ENCODE data around the gene ITGB5. TPM values are rescaled to one million over a fixed set of nuclear protein-coding genes. Genes with fewer than 3 reads are reported as not detected.

ITGB5 gene
- total RNA-seq, 1 experiment from 2014 or later, result 146 TPM

GRCh38 chr3:124771083-124771445 lies 116.1 kb downstream of the ITGB5 start:
- no CpG with 5 or more reads among the region's 2 CpGs for WGBS (ENCODE audit: extremely low coverage, insufficient read length, low lambda C conversion rate)
- H4K91ac ChIP-seq (ENCODE audit: insufficient read length, low read depth, low read length), result no peak overlapping the region

More at GRCh38 chr3:124771083-124771445, 116.1 kb downstream of the ITGB5 start:
- peaks cover 22 to 26% of the 10 kb centered on the region in 2 experiments for H3K4me1 Mint-ChIP-seq
- Histone ChIP-seq H3K4me2 (ENCODE audit: insufficient read depth, insufficient read length, low read length) (no peak overlapping the region), H2BK120ac (ENCODE audit: low read depth, low read length, poor library complexity, severe bottlenecking) (no peak overlapping the region), H3K27me3 (ENCODE audit: insufficient read depth, low read length) (no peaks in the 10 kb centered on the region), H2AFZ (ENCODE audit: low read length) (no peak overlapping the region), H4K8ac (replicated peaks; ENCODE audit: insufficient read length, low read depth, low read length) (no peak overlapping the region), H2BK12ac (ENCODE audit: insufficient read length, low read depth, low read length) (no peak overlapping the region), H2BK5ac (ENCODE audit: insufficient read length, low read length) (no peak overlapping the region), H3K23ac (ENCODE audit: insufficient read length, low read depth, low read length) (no peak overlapping the region), H3T11ph (ENCODE audit: low read length) (no peak overlapping the region), H3K9ac (ENCODE audit: extremely low read depth, insufficient read length, low read length) (no peak overlapping the region), H3K23me2 (ENCODE audit: insufficient read length, low read depth, low read length, poor library complexity, severe bottlenecking) (no peaks in the 10 kb centered on the region), H2BK20ac (ENCODE audit: low read depth, low read length, poor library complexity, severe bottlenecking) (no peak overlapping the region), H3K9me3 (ENCODE audit: control insufficient read depth, low read depth, low read length) (no peaks in the 10 kb centered on the region), H2AK5ac (ENCODE audit: insufficient read length, low read length) (no peak overlapping the region), H3K18ac (ENCODE audit: insufficient read length, low read depth, low read length) (no peak overlapping the region), H3K4me1 (ENCODE audit: insufficient read depth, low read length) (peaks cover 7% of the 10 kb centered on the region; the same call in 1 of the 2 replicates), H3K4ac (ENCODE audit: low read depth, low read length) (no peak overlapping the region), H3K27ac (ENCODE audit: insufficient read length, low read depth, low read length) (no peak overlapping the region), H4K5ac (ENCODE audit: insufficient read length, low read depth, low read length) (no peak overlapping the region), H3K56ac (ENCODE audit: insufficient read length, low read depth, low read length) (no peak overlapping the region), H3K79me1 (ENCODE audit: insufficient read depth, low read depth, low read length, poor library complexity, severe bottlenecking) (peaks cover 3% of the 10 kb centered on the region), H4K20me1 (ENCODE audit: control insufficient read depth, insufficient read depth, insufficient read length) (no peaks in the 10 kb centered on the region), H3K79me2 (ENCODE audit: insufficient read depth, low read length) (no peaks in the 10 kb centered on the region), H2BK15ac (ENCODE audit: low read depth, low read length) (no peak overlapping the region), H3K14ac (ENCODE audit: insufficient read depth, low read length) (no peak overlapping the region)
- no peaks in the 10 kb centered on the region for H3K27me3 Mint-ChIP-seq (ENCODE audit: low read depth)
- no peak for DNase-seq
- no peak overlapping the region for H3K4me3 Mint-ChIP-seq
- H3K36me3 Mint-ChIP-seq (ENCODE audit: insufficient read depth in 1 of 3, low read depth in 3 of 3), result peaks cover 38 to 86% (median 54%) of the 10 kb centered on the region in 3 experiments; a peak in 6 of 7 replicates
- peaks cover 0 to 3% of the 10 kb centered on the region in 2 experiments; a peak in 1 of 5 replicates for H3K9me3 Mint-ChIP-seq
- TF ChIP-seq, protein P1, sequence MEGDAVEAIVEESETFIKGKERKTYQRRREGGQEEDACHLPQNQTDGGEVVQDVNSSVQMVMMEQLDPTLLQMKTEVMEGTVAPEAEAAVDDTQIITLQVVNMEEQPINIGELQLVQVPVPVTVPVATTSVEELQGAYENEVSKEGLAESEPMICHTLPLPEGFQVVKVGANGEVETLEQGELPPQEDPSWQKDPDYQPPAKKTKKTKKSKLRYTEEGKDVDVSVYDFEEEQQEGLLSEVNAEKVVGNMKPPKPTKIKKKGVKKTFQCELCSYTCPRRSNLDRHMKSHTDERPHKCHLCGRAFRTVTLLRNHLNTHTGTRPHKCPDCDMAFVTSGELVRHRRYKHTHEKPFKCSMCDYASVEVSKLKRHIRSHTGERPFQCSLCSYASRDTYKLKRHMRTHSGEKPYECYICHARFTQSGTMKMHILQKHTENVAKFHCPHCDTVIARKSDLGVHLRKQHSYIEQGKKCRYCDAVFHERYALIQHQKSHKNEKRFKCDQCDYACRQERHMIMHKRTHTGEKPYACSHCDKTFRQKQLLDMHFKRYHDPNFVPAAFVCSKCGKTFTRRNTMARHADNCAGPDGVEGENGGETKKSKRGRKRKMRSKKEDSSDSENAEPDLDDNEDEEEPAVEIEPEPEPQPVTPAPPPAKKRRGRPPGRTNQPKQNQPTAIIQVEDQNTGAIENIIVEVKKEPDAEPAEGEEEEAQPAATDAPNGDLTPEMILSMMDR (conservative IDR thresholded peaks at IDR 0.05), result no peak
- H3K27ac Mint-ChIP-seq, result peak overlapping the region; percentile 48 to 77 (median 53); a peak in 2 of 7 replicates
